ENCODE measurements around the gene MAP1LC3B.

- no peak for TF ChIP-seq EZH2phosphoT487 (IDR thresholded peaks at IDR 0.05)
- no peak for TF ChIP-seq CTCF (IDR thresholded peaks at IDR 0.05)
These were observed 33.0 kb upstream of the MAP1LC3B start for GRCh38 chr16:87359121-87359520.
